HG03342 (cell line): ENCODE data around the gene SIRT3.

Experiments used
- ATAC-seq: cut with Tn5 transposase; IDR thresholded peaks from one replicate; pipeline ENCODE4 v1.9.1; 2021; ENCODE audit warnings: mild to moderate bottlenecking, moderate library complexity; ENCODE audit not compliant: unreplicated experiment

The SIRT3 gene

DNA sequence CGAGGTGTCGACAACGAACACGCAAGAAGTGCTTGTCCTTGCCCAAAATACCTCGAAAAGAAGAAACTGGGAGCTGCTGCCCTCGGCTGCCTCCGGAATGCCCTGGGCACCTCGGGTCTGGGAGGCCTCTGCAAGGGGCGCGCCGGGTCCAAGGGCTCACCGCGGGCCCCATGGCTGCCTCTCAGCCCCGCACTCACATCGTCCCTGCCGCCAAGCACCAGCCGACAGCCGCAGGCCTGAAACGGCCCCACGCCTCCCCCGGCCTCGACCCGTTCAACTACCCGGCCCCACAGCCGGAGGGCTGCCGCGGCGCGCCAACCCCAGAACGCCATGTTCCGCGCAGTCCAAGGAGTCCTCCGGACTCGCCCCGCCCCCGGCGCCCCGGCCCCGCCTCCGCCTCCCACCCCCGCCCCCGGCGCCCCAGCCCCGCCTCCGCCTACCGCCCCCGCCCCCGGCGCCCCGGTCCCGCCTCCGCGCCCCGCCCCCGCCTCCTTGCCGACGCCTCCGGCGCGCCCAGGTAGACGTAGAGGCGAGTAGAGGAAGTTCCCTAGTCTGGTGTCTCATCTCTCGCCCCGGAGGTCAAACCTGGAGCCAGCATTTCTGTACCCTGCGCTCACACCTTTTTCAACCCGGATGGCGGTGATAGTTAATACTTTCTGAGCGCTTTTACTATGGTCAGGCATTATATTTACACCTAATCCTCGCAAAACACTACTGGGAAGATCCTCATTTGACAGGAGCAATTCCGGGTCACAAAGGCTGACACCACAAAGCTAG is at the start of gene SIRT3:
SIRT3 (minus strand) TSS at position 346 of the 777 bp plus-strand sequence; CDS start at position 332, 14 bp downstream.
- peak; percentile 74 for ATAC-seq

- no peak for ATAC-seq
Measured at GRCh38 chr11:285894-286220, 49.7 kb upstream of the SIRT3 start.

DNA sequence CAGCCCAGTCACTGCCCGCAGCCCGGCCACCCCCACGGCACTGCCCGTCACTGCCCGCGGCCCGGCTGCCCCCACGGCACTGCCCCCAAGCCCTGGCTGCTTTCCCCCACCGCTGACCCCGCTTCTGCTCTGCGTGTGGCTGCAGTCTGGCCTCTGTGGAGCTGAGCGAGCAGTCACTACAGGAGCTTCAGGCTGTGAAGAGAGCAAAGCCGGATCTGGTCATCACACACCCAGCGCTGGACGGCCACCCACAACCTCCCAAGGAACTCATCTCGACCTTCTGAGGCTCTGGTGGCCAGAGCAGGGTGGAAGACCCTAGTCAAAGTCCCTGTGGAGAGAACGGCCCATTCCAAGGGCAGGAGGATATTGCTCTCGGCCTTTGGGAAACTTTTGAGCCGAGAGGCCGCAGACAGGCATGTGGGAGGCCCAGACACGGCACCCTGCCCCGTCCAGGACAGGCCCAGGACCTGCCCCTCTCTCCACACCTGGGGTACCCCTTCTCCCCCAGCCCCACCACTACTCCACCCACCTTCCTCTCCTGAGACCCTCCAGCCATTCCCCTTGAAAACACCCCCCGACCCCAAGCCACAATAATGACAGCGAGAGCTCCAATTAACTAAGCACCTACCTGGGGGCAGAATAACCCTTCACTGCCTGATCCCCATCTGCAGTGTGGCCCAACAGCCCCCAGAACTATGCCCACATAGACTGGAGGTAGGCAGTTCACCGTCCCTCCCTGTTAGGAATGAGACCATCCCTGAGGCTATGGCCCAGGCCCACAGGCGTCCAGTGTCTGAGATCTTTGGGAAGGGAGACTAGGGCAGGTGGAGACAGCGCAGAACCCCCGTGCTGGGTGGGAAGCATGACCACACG is 49.1 kb upstream of the SIRT3 start:
- ATAC-seq: no peak

- no peak for ATAC-seq
Measured at GRCh38 chr11:284105-285020, 48.2 kb upstream of the SIRT3 start.

DNA sequence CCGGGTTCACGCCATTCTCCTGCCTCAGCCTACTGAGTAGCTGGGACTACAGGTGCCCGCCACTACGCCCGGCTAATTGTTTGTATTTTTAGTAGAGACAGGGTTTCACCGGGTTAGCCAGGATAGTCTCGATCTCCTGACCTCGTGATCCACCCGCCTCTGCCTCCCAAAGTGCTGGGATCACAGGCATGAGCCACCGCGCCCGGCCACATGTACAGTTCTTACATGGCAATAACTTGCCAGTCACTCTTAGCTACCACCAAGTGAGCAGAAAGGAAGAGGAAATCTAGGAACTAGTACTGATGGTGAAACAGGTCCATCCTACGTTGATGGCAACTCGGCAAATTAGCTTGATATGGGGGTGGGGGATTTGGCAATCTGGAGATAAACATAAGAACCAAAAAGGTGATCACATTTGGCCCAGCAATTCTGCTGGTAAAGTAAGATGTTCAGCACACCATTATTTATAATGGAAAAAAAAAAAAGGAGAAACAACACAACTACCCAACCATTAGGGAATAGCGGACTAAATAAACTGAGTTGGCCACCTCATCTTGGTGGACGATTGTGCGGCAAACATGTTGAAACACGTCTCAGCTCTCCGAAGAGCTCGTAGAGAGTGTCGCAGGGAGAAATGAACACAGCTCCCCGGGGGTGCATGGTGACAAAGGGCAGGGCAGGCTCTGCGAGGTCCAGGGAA is 47.4 kb upstream of the SIRT3 start:
- no peak for ATAC-seq

DNA sequence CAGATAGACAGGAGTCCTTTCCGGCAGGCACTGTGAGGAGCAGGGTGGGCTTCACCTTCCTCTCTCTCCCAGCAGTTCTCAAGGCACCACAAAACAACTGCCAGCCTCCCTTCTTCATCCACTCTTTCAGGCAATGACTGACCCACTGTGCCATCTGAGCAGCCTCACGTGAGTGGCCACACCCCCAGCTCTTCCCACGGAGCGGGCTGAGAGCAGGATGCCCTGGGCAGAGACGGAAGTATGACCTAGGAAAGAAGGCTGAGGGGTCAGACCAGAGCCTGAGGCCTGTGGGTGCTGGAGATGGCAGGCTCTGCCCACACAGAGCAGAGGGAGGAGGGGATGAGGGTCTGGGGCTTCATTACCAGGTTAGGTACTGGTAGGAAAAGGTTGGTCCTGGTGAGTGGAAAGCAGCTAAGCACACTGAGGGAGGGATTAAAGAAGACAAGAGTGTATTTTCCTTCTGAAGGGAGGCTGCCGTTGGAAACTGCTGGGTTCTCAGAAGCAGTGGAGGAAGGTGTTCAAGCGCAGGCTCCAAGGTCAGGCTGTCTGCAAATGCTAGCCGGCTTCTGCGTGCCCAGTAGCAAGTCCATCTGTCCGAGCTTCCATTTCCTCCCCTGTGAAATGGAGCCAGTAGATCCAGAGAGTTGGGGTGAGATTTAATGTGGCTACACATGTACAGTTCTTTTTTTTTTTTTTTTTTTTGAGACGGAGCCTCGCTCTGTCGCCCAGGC is 46.7 kb upstream of the SIRT3 start:
- ATAC-seq: no peak

DNA sequence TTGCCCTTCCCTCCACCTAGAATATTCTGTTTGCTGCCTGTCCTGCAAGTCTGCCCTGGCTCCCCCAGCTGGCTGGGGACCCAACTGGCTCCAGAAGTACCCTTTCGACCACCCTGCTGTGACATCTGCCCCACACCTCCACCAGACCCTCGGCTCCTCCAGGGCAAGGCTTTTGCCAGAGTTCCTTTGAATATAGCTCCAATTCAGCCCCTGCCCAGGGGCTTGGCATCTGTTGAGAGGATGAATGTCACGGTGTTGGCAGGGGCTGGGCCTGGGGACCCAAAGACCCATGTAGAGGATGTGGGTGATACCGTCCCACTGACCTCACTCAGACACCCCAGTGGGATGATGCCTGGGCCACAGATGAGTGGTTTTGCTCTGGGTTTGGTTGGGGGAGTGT is 46.0 kb upstream of the SIRT3 start:
- ATAC-seq: no peak

GRCh38 chr11:281486-282161 is 45.5 kb upstream of the SIRT3 start:
- no peak for ATAC-seq

- ATAC-seq: no peak
Measured at GRCh38 chr11:280706-281485, 44.8 kb upstream of the SIRT3 start.

GRCh38 chr11:279966-280705 is 44.0 kb upstream of the SIRT3 start:
- no peak for ATAC-seq

DNA sequence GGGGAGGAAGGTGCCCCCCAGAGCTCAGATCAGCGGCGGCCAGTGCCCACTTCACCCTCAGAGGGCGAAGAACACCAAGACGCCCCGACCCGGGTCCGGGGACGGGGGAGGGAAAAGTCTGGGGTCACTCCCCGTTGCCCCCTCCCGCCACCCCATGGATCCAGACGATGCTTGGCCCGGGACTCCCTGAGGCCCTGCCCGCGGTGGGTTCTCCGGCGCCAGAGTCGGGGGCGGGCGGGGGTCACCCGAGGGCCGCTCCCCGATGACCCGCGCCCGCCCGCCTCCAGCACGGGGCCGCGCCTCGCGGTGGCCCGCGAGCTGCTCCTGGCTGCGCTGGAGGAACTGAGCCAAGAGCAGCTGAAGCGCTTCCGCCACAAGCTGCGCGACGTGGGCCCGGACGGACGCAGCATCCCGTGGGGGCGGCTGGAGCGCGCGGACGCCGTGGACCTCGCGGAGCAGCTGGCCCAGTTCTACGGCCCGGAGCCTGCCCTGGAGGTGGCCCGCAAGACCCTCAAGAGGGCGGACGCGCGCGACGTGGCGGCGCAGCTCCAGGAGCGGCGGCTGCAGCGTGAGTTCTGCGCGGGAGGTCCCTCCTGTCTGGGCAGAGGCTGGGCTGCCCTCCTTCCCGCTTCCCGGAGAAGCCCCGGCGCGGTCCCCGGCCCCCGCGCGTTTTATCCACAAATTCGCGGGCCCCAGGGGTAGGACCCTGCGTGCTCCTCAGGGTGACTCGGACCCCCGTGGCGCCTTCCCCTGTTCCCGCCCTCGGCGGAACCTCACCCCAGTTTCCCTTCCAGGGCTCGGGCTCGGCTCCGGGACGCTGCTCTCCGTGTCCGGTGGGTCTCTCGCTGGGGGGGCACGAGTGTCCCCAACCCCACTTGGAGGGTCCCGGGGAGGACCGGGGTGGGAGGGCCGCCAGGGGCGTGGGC is 43.2 kb upstream of the SIRT3 start:
- no peak for ATAC-seq

DNA sequence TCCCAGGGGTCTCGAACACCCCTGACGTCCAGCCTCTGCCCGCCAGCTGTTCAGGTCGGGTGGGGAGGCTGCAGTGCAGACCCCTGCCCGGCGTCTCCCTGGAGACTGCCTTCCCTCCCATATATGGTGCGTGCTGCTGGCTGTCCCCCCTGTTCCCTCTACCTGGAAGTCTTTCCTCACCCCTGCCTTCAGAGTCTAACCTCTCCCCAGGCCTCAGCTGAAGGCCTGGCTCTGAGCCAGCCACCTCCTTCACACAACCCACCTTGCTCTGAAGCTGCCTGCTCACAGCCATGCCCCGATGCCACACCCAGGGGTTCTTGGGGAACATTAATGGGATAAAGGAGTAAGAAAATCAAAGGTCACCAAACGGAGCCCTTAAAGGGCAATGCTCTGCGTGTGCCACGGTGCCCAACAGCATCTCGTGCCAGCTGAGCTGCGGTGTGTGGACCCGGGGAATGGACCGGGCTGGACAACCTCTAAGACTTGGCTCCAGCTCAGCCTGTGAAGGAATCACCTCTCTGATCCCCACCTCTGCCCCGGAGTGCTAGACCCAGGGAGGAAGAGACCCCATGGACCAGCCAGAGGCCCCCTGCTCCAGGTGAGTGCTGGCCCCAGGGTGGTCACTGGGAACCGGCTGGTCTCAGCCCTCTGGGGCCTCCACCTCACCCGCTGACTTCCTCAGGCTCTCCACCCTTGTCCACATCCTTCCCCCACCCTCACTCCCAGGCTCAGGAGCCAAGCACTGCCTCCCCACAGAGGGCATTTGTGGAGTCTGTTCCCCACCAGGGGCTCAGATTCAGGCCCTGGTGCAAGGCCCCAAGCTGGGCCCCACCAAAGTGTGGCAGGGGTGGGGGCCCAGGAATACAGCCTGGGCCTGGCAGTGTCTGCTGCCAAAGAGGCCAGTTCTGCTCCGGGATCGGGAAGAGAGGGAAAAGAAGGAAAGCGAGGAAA is 42.1 kb upstream of the SIRT3 start, which contains the start of gene NLRP6:
NLRP6 (plus strand) TSS at position 407 of the 951 bp plus-strand sequence; CDS start at position 570, 163 bp downstream.
- no peak for ATAC-seq

- ATAC-seq: no peak
Measured at GRCh38 chr11:276219-276618, 40.1 kb upstream of the SIRT3 start.

GRCh38 chr11:272931-273198 is 36.7 kb upstream of the SIRT3 start:
- no peak for ATAC-seq

DNA sequence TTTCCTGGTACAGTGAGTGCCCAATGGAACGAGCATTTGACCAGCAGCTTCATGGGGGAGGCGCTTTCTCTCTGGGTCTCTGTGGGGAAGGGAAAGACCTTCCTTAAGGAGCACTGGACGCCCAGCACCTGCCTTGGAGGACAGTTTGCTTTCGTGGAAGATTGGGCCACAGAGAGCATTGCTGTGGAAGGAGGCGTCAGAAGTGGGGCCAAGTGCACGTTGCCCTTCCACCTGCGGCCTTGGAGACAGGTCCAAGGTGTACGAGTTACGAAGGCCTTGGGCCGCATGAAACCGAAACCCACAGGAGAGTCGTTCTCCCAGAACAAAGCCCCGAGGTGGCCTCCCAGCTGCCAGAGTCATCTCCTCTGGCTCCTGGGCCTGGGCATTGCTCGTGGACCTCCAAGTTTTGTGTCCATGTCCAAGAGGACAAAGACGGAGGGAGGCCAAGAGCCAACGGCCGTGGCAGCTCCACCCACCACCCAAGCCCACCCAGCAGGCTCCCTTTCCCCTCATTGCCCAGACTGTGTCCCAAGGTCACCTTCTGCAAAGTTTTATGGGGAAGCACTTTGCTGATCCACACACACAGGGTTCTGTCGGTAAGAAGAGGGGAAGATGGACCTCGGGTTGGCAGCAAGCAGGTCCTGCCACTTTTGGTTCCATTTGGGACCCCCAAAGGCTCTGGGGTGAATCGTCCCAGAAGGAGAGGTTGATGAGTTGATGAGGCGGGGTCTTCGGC is 36.2 kb upstream of the SIRT3 start:
- ATAC-seq: no peak
